ENCODE data around the gene TOR1AIP2. TPM values are rescaled to one million over a fixed set of nuclear protein-coding genes. Genes with fewer than 3 reads are reported as not detected.

The TOR1AIP2 gene
- total RNA-seq, 1 experiment from 2014 or later = 73.9 TPM

DNA sequence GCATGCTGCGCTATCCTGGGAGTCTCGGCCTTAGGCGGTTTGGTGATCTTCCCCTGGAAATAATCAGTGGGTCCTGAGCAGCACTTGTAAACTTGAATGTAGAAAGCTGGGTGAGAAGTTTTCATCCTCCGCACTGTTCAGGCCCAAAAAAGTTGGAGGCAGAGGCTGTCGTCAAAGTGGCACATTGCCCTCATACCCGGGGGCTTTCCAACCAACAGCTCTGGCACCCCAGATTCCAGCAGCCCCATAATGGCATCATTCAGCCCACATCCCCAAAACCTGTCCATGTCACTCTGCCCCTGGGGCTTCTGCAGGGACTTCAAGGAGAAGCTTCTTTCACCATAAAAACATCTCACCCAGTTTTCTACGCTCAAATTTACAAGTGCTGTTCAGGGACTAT is 59.3 kb downstream of the TOR1AIP2 start:
- Mint-ChIP-seq H3K27ac (no peak overlapping the region), H3K9me3 (no peaks in the 10 kb centered on the region), H3K36me3 (ENCODE audit: insufficient read depth in 1 of 3, low read depth in 3 of 3) (no peaks in the 10 kb centered on the region; a peak in 1 of 7 replicates), H3K27me3 (ENCODE audit: low read depth) (peaks cover 47% of the 10 kb centered on the region), H3K4me3 (no peak overlapping the region), H3K4me1 (peaks cover 23 to 41% of the 10 kb centered on the region in 2 experiments)
- Histone ChIP-seq H4K8ac (replicated peaks; ENCODE audit: insufficient read length, low read depth, low read length) (no peak overlapping the region), H3K4ac (ENCODE audit: low read depth, low read length) (no peak overlapping the region), H3K9ac (ENCODE audit: extremely low read depth, insufficient read length, low read length) (no peak overlapping the region), H3K9me3 (ENCODE audit: control insufficient read depth, low read depth, low read length) (no peaks in the 10 kb centered on the region), H3K27me3 (ENCODE audit: insufficient read depth, low read length) (no peaks in the 10 kb centered on the region), H3K56ac (ENCODE audit: insufficient read length, low read depth, low read length) (no peak overlapping the region), H2AFZ (ENCODE audit: low read length) (no peak overlapping the region), H3K18ac (ENCODE audit: insufficient read length, low read depth, low read length) (no peak overlapping the region), H2BK5ac (ENCODE audit: insufficient read length, low read length) (no peak overlapping the region), H4K5ac (ENCODE audit: insufficient read length, low read depth, low read length) (no peak overlapping the region), H3K79me1 (ENCODE audit: insufficient read depth, low read depth, low read length, poor library complexity, severe bottlenecking) (no peaks in the 10 kb centered on the region), H3T11ph (ENCODE audit: low read length) (no peak overlapping the region), H4K20me1 (ENCODE audit: control insufficient read depth, insufficient read depth, insufficient read length) (no peaks in the 10 kb centered on the region), H3K23ac (ENCODE audit: insufficient read length, low read depth, low read length) (no peak overlapping the region), H2BK120ac (ENCODE audit: low read depth, low read length, poor library complexity, severe bottlenecking) (no peak overlapping the region), H2BK20ac (ENCODE audit: low read depth, low read length, poor library complexity, severe bottlenecking) (no peak overlapping the region), H4K91ac (ENCODE audit: insufficient read length, low read depth, low read length) (no peak overlapping the region), H2BK15ac (ENCODE audit: low read depth, low read length) (no peak overlapping the region), H2AK5ac (ENCODE audit: insufficient read length, low read length) (no peak overlapping the region), H2BK12ac (ENCODE audit: insufficient read length, low read depth, low read length) (no peak overlapping the region), H3K79me2 (ENCODE audit: insufficient read depth, low read length) (no peaks in the 10 kb centered on the region), H3K27ac (ENCODE audit: insufficient read length, low read depth, low read length) (no peak overlapping the region), H3K4me2 (ENCODE audit: insufficient read depth, insufficient read length, low read length) (no peak overlapping the region), H3K23me2 (ENCODE audit: insufficient read length, low read depth, low read length, poor library complexity, severe bottlenecking) (peaks cover 12% of the 10 kb centered on the region), H3K4me1 (ENCODE audit: insufficient read depth, low read length) (no peaks in the 10 kb centered on the region), H3K14ac (ENCODE audit: insufficient read depth, low read length) (no peak overlapping the region)
- no CpG with 5 or more reads among the region's 7 CpGs for WGBS (ENCODE audit: extremely low coverage, insufficient read length, low lambda C conversion rate)
- DNase-seq = no peak
- TF ChIP-seq, protein P1, sequence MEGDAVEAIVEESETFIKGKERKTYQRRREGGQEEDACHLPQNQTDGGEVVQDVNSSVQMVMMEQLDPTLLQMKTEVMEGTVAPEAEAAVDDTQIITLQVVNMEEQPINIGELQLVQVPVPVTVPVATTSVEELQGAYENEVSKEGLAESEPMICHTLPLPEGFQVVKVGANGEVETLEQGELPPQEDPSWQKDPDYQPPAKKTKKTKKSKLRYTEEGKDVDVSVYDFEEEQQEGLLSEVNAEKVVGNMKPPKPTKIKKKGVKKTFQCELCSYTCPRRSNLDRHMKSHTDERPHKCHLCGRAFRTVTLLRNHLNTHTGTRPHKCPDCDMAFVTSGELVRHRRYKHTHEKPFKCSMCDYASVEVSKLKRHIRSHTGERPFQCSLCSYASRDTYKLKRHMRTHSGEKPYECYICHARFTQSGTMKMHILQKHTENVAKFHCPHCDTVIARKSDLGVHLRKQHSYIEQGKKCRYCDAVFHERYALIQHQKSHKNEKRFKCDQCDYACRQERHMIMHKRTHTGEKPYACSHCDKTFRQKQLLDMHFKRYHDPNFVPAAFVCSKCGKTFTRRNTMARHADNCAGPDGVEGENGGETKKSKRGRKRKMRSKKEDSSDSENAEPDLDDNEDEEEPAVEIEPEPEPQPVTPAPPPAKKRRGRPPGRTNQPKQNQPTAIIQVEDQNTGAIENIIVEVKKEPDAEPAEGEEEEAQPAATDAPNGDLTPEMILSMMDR (conservative IDR thresholded peaks at IDR 0.05) = no peak

Data from H9 (cell line).